ENCODE measurements around the gene LRRC28.

DNA sequence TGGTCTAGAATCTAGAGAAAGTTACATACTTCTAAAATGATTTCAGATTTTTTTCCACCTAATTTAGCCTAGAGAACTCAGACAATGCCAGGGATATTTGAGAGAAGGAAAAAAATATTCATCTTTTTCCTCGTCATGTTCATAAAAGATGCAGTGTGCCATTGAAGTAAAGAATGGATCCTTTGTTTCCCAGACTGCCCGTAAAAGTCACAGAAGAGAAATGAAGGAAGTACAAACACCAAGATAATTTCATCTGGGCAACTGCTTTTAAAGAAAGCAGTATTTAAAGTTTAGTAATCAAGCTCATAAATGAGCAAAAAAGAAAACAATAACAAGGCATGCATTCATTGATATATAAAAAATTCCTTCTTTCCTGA is 49.1 kb upstream of the LRRC28 start:
- TF ChIP-seq EZH2 (IDR thresholded peaks at IDR 0.05; ENCODE audit: borderline replicate concordance, control insufficient read depth, low read depth, low read length): no peak
- no peak for TF ChIP-seq ETV6 (conservative IDR thresholded peaks at IDR 0.05 in 1 of 2, IDR thresholded peaks at IDR 0.05 in 1 of 2; ENCODE audit: borderline replicate concordance in 1 of 2, low read depth in 1 of 2)
- TF ChIP-seq, protein P1, sequence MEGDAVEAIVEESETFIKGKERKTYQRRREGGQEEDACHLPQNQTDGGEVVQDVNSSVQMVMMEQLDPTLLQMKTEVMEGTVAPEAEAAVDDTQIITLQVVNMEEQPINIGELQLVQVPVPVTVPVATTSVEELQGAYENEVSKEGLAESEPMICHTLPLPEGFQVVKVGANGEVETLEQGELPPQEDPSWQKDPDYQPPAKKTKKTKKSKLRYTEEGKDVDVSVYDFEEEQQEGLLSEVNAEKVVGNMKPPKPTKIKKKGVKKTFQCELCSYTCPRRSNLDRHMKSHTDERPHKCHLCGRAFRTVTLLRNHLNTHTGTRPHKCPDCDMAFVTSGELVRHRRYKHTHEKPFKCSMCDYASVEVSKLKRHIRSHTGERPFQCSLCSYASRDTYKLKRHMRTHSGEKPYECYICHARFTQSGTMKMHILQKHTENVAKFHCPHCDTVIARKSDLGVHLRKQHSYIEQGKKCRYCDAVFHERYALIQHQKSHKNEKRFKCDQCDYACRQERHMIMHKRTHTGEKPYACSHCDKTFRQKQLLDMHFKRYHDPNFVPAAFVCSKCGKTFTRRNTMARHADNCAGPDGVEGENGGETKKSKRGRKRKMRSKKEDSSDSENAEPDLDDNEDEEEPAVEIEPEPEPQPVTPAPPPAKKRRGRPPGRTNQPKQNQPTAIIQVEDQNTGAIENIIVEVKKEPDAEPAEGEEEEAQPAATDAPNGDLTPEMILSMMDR (IDR thresholded peaks at IDR 0.05 in 2 of 3, conservative IDR thresholded peaks at IDR 0.05 in 1 of 3; ENCODE audit: control insufficient read depth in 2 of 3, extremely low read depth in 1 of 3, insufficient read depth in 1 of 3, low read depth in 3 of 3, low read length in 3 of 3): no peak
- TF ChIP-seq USF1 (IDR thresholded peaks at IDR 0.05; ENCODE audit: borderline replicate concordance, extremely low read length, insufficient read depth, low read depth, low read length): no peak
